Gastrocnemius medialis (tissue), 4 donors: ENCODE measurements around the gene PGLYRP2.

Source experiments
- POLR2A ChIP-seq, 2 donors: fragments of 450-650 bp; IDR thresholded peaks; one replicate each; pipeline ENCODE4 v1.6.1; 2017; ENCODE audit warnings: antibody characterized with exemption in 2 of 2, mild to moderate bottlenecking in 2 of 2, moderate library complexity in 2 of 2
- TF ChIP-seq, protein P1 (sequence below), 5 experiments: fragments of 450-650 bp in 3 of 5; fragments of 200-600 bp in 2 of 5; sonication (generic) in 2 of 5; IDR thresholded peaks in 4 of 5; conservative IDR thresholded peaks in 1 of 5; 1 replicate in 4 of 5; 2 replicates in 1 of 5; pipeline ENCODE4 v1.5.1; 2016 to 2019; ENCODE audit warnings: antibody characterized with exemption in 5 of 5, mild to moderate bottlenecking in 3 of 5, moderate library complexity in 3 of 5

DNA sequence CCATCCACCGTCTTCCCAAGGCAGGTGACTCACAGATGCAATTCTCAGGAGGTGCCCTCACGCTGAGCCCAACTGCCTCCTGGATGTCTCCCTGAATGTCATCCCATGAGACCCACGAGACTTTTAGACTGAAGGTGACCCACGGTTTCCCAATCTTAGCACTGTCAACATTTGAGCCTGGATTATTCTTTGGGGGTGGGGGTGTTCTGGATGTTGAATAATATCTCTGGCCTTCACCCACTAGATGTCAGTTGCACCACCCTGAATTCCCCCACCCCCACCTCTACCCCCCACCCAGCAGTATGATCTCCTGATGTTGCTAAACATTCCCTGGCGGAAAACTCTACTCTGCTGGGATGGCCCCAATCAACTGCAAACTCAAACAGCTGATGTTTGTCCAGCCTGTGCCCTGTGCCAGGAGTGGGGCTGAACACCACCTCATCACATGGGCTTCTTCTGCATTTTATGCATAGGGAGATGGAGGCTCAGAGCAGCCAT, 26.8 kb upstream of the PGLYRP2 start:
- TF ChIP-seq, protein P1, sequence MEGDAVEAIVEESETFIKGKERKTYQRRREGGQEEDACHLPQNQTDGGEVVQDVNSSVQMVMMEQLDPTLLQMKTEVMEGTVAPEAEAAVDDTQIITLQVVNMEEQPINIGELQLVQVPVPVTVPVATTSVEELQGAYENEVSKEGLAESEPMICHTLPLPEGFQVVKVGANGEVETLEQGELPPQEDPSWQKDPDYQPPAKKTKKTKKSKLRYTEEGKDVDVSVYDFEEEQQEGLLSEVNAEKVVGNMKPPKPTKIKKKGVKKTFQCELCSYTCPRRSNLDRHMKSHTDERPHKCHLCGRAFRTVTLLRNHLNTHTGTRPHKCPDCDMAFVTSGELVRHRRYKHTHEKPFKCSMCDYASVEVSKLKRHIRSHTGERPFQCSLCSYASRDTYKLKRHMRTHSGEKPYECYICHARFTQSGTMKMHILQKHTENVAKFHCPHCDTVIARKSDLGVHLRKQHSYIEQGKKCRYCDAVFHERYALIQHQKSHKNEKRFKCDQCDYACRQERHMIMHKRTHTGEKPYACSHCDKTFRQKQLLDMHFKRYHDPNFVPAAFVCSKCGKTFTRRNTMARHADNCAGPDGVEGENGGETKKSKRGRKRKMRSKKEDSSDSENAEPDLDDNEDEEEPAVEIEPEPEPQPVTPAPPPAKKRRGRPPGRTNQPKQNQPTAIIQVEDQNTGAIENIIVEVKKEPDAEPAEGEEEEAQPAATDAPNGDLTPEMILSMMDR (IDR thresholded peaks at IDR 0.05 in 4 of 5, conservative IDR thresholded peaks at IDR 0.05 in 1 of 5), result no peak
- no peak for TF ChIP-seq POLR2A (IDR thresholded peaks at IDR 0.05)
